BJ (cell line): Measurements from ENCODE around the gene TSACC. TPM values are rescaled to one million over a fixed set of nuclear protein-coding genes. Genes with fewer than 3 reads are reported as not detected.
"Not testable (repeated sequence)": the region's sequence is repeated elsewhere in the genome, so short reads cannot be mapped to it uniquely, and the experiment has no call there.

Source experiments
- CTCF ChIA-PET: fragments of 350-600 bp; formaldehyde crosslinking; extraction: SDS; loops from one replicate; lab custom pipeline; 2021; ENCODE audit warnings: antibody characterized with exemption, inconsistent platforms; lab: Yijun Ruan, JAX
- POLR2A ChIA-PET: fragments of 300-600 bp; sonication (Branson Sonifier 250); formaldehyde crosslinking; extraction: SDS; loops from one replicate; lab custom pipeline; 2021; ENCODE audit warnings: antibody characterized with exemption; lab: Charles Lee
- DNase-seq: peaks from one replicate; pipeline ENCODE4 v3.0.0-alpha.2; 2011; ENCODE audit warnings: low read depth
- H3K27me3 ChIP-seq: 2 replicates; pipeline ENCODE4 v1.6.0; 2011; ENCODE audit warnings: low read length; ENCODE audit not compliant: control insufficient read depth, insufficient read depth
- H3K36me3 ChIP-seq: 2 replicates; pipeline ENCODE4 v1.5.1; 2011; ENCODE audit warnings: low read length; ENCODE audit not compliant: control insufficient read depth, insufficient read depth
- H3K4me3 ChIP-seq: 2 replicates; pipeline ENCODE4 v1.5.1; 2011; ENCODE audit warnings: low read depth, mild to moderate bottlenecking, control low read depth, low read length
- CTCF ChIP-seq: IDR thresholded peaks from 2 replicates; pipeline ENCODE4 v1.5.1; 2011; ENCODE audit warnings: low read depth, mild to moderate bottlenecking, control low read depth, inconsistent platforms, low read length, moderate library complexity; ENCODE audit not compliant: insufficient read depth
- polyA plus RNA-seq: library from polyadenylated mRNA; depleted of rRNA; stranded (reverse); fragments of >200 nt; gene quantifications from 2 replicates; pipeline ENCODE4 v1.2.3, GENCODE V29; 2011

Gene TSACC
- polyA plus RNA-seq, 1 experiment, result 0.52 TPM

- ChIA-PET CTCF (interaction anchor here (0.6 to 3.0 kb wide), 7 partner anchors 10 to 109 kb away, joined by 3 to 28 read pairs (median 3); no protein-coding TSS in a partner anchor), POLR2A (no interaction called here)
- TF ChIP-seq CTCF, result no peak
- Histone ChIP-seq H3K27me3 (no peaks in the 10 kb centered on the region; the same call in 1 of the 2 replicates), H3K4me3 (no peak overlapping the region), H3K36me3 (no peaks in the 10 kb centered on the region)
- DNase-seq, result peak; percentile 53
Observed at GRCh38 chr1:156346636-156347035, 8.3 kb downstream of the TSACC start.

GRCh38 chr1:156347331-156347730 is 9.0 kb downstream of the TSACC start:
- ChIA-PET CTCF (interaction anchor here (1.1 to 3.0 kb wide), 6 partner anchors 9 to 28 kb away, joined by 3 to 28 read pairs (median 4); no protein-coding TSS in a partner anchor), POLR2A (interaction anchor here (0.6 kb wide), 1 partner anchor 52 kb away, joined by 5 read pairs; the partner anchor contains the start of gene GLMP)
- Histone ChIP-seq H3K36me3 (no peaks in the 10 kb centered on the region), H3K27me3 (no peaks in the 10 kb centered on the region; the same call in 1 of the 2 replicates), H3K4me3 (no peak overlapping the region)
- TF ChIP-seq CTCF, result no peak
- peak; percentile 84 for DNase-seq

- H3K36me3 ChIP-seq, DNase-seq, H3K4me3 ChIP-seq, POLR2A ChIA-PET: not testable (repeated sequence)
- peaks cover 12% of the 10 kb centered on the region for H3K27me3 ChIP-seq
- CTCF ChIA-PET, result interaction anchor here (1.0 to 1.9 kb wide), 2 partner anchors 9 kb away, joined by 5 to 7 read pairs; no protein-coding TSS in a partner anchor
Observed at GRCh38 chr1:156352481-156352880, 14.2 kb downstream of the TSACC start.

- H3K4me3 ChIP-seq, result no peak overlapping the region
- no peak for TF ChIP-seq CTCF
- ChIA-PET CTCF (interaction anchor here (0.6 to 2.0 kb wide), 15 partner anchors 9 to 250 kb away, joined by 3 to 15 read pairs (median 3); partner anchors contain the start of gene RHBG), POLR2A (no interaction called here)
- H3K27me3 ChIP-seq, result peaks cover 19% of the 10 kb centered on the region
- H3K36me3 ChIP-seq, result no peaks in the 10 kb centered on the region
- no peak for DNase-seq
Observed at GRCh38 chr1:156356262-156356874, 18.0 kb downstream of the TSACC start.

DNA sequence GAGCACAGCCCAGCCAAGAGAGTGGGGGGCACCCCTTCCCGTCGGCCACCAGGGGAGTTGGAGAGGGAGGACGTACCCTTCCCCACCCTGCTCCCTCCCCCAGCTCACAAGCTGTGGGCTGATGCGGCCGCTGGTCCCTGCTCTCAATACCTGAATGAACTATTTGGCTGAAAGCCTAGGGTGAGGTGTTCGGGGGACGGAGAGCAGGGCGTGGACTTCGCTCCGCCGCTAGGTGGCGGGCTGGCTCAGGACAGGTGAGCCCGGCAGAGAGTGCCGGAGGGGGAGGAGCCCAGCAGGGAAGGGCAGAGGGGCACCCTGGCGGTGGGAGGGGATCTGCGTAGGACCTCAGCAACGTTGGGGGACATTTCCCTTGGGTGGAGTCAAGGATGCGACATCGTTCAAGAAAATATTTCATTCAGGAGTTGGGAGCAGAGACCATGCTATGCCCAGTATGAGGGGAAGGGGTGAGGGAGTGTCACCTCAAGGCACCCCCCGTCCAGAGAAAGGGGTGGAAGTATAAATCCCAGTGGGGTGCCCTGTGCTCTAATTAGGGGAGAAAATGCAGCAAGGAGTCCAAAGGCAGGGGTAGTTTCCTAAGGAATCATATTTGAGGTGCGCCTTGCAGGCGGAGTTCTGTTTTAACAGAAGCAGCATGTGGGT is 18.7 kb downstream of the TSACC start:
- no peak for DNase-seq
- POLR2A ChIA-PET, result no interaction called here
- peak; percentile 98 for TF ChIP-seq CTCF
- peaks cover 19% of the 10 kb centered on the region for H3K27me3 ChIP-seq
- CTCF ChIA-PET, result interaction anchor here (0.6 to 2.0 kb wide), 12 partner anchors 9 to 249 kb away, joined by 3 to 15 read pairs (median 4); no protein-coding TSS in a partner anchor
- H3K4me3 ChIP-seq, result no peak overlapping the region
- no peaks in the 10 kb centered on the region for H3K36me3 ChIP-seq
